Heart left ventricle (tissue), 16 donors: ENCODE results near the gene VAMP2. TPM values are rescaled to one million over a fixed set of nuclear protein-coding genes. Genes with fewer than 3 reads are reported as not detected.

Experiments
- ATAC-seq, 4 donors: fragments of 200-7000 bp; cut with Tn5 transposase; one replicate each; pipeline ENCODE4 v1.9.1; 2020 to 2022; ENCODE audit warnings: moderate library complexity in 4 of 4, mild to moderate bottlenecking in 3 of 4, moderate number of reproducible peaks in 1 of 4
- DNase-seq, 5 donors: peaks; one replicate each; pipeline ENCODE4 v3.0.0-alpha.2; 2020
- H3K27ac ChIP-seq, 12 donors: fragments of 200-600 bp; sonication (generic) in 4 of 12; one replicate each; pipeline versions ENCODE4 v1.5.0 to v1.8.0; 2016 to 2022; ENCODE audit warnings: mild to moderate bottlenecking in 2 of 12
- H3K27me3 ChIP-seq, 9 donors: fragments of 200-600 bp; sonication (generic) in 2 of 9; one replicate each; pipeline versions ENCODE4 v1.5.1 to v1.8.0; 2016 to 2022; ENCODE audit warnings: mild to moderate bottlenecking in 3 of 9
- H3K36me3 ChIP-seq, 9 donors: fragments of 200-600 bp; sonication (generic) in 2 of 9; one replicate each; pipeline versions ENCODE4 v1.5.0 to v1.8.0; 2018 to 2022; ENCODE audit warnings: mild to moderate bottlenecking in 2 of 9
- H3K4me1 ChIP-seq, 12 donors: fragments of 200-600 bp; sonication (generic) in 4 of 12; one replicate each; pipeline versions ENCODE4 v1.5.0 to v1.8.0; 2016 to 2022; ENCODE audit warnings: mild to moderate bottlenecking in 3 of 12
- H3K4me3 ChIP-seq, 12 donors: fragments of 200-600 bp; sonication (generic) in 4 of 12; one replicate each; pipeline versions ENCODE4 v1.5.0 to v1.8.0; 2017 to 2022; ENCODE audit warnings: mild to moderate bottlenecking in 9 of 12, moderate library complexity in 4 of 12
- H3K9me3 ChIP-seq, 12 donors: fragments of 200-600 bp; sonication (generic) in 4 of 12; one replicate each; pipeline versions ENCODE4 v1.5.0 to v1.8.0; 2016 to 2022; ENCODE audit warnings: mild to moderate bottlenecking in 1 of 12
- CTCF ChIP-seq, 12 donors: fragments of 200-600 bp; sonication (generic) in 4 of 12; IDR thresholded peaks; one replicate each; pipeline versions ENCODE4 v1.5.0 to v1.8.0; 2018 to 2022; ENCODE audit warnings: antibody characterized with exemption in 12 of 12, mild to moderate bottlenecking in 5 of 12
- POLR2A ChIP-seq, 2 donors: fragments of 450-650 bp; IDR thresholded peaks; one replicate each; pipeline ENCODE4 v1.6.1; 2017; ENCODE audit warnings: antibody characterized with exemption in 2 of 2, mild to moderate bottlenecking in 2 of 2, moderate library complexity in 2 of 2
- WGBS, 4 donors: extraction: QIAGEN DNeasy Blood & Tissue Kit in 2 of 4; methylation state at CpG; one replicate each; pipeline versions ENCODE4 v1.1.5 to v1.1.7; 2013 to 2018; 5-methylcytosine and 5-hydroxymethylcytosine counted together
- intact Hi-C, 10 donors: fragments of 100-400 bp; cut with DNase I; formaldehyde crosslinking; loops; one replicate each; pipeline versions ENCODE4 v1.11.1 to v1.14.2; 2022
- polyA plus RNA-seq, 2 donors: library from polyadenylated mRNA; stranded (reverse); fragments of 200-250 nt; gene quantifications; one replicate each; pipeline ENCODE4 v1.2.3, GENCODE V29; 2013
- total RNA-seq, 9 donors: library from RNA; depleted of rRNA in 2 of 9; stranded (reverse); fragments of >200 nt in 2 of 9; fragmentation: NEBNext Ultra II Directional in 3 of 9; extraction: Animal tissue kit (Norgen Biotek cat#: 25700) in 3 of 9; gene quantifications; one replicate each; pipeline versions ENCODE4 v1.1.0 to v1.2.4, GENCODE V29; 2016 to 2023
- donor health status: ischemic (EF 13 %, LVEDD 7.1; RV severe dilation, severe dysfunction).
- donor health status: healthy with polysubstance abuse.
- donor health status: DM: no; HTN: yes; CAD: no.
- donor health status: DM: no; HTN: no; CAD: no.
- donor health status: ischemic (EF 25% LVEDD 6.9; RV normal size, moderate dysfunction).
- donor health status: ischemic (EF 25% LVEDD 5.7; RV mildly dilated, moderate dysfunction).
- donor health status: healthy.
- donor health status: DM: yes; HTN: yes; CAD: no.
- donor health status: ischemic (EF 35%, LVEDD 5.7; RV mildly dilated, moderate dysfunction).
- donor health status: nonischemic (EF 11% LVEDD 7.7; RV severe dilation, severe dysfunction).
- donor health status: DM: yes; HTN: yes; CAD: no.
- donor health status: PGD.
- donor health status: ischemic (EF 29% LVEDD 5.4; RV normal size, mild dysfunction).
- donor health status: nonischemic (EF 23%, LVEDD 6.1; RV moderate dilation, normal function).

Gene VAMP2
- total and polyA plus RNA-seq, 11 donors, result 21.5 to 67.2 (median 50.6) TPM

- no peaks in the 10 kb centered on the region for H3K27me3 ChIP-seq
- no peaks in the 10 kb centered on the region for H3K9me3 ChIP-seq
- peak in 1 of 5 donors; percentile 66 for DNase-seq
- H3K4me3 ChIP-seq, result peak overlapping the region; percentile 82 to 100 (median 99)
- 42 to 44% (median 43%) methylated on average over 17 to 19 of the region's 19 CpGs for WGBS, 4 donors
- H3K36me3 ChIP-seq, result peaks cover 0 to 33% (median 22%) of the 10 kb centered on the region in 9 donors
- no peak for ATAC-seq
- H3K27ac ChIP-seq, result peak overlapping the region; percentile 95 to 100 (median 100)
- peaks cover 25 to 68% (median 47%) of the 10 kb centered on the region in 12 donors for H3K4me1 ChIP-seq
- intact Hi-C loops, result loop anchor here in 3 of 10 donors (1.0 to 5.0 kb wide), 2 partner anchors 23 to 39 kb away; partner anchors contain the start of gene HES7 (in 3 of the 3)
- TF ChIP-seq CTCF (IDR thresholded peaks at IDR 0.05), result no peak
- no peak for TF ChIP-seq POLR2A (IDR thresholded peaks at IDR 0.05)
These were observed 1.2 kb downstream of the VAMP2 start for GRCh38 chr17:8161289-8162232.

- peak overlapping the region in 5 of 12 donors; percentile 4 to 99 (median 98) for H3K4me3 ChIP-seq
- H3K27ac ChIP-seq, result peak overlapping the region in 10 of 12 donors; percentile 47 to 100 (median 100)
- no peaks in the 10 kb centered on the region for H3K9me3 ChIP-seq
- no peaks in the 10 kb centered on the region for H3K27me3 ChIP-seq
- H3K36me3 ChIP-seq, result peaks cover 0 to 33% (median 22%) of the 10 kb centered on the region in 9 donors
- H3K4me1 ChIP-seq, result peaks cover 25 to 69% (median 47%) of the 10 kb centered on the region in 12 donors
- intact Hi-C loops, result loop anchor here in 3 of 10 donors (5.0 kb wide), 1 partner anchor 38 kb away; the partner anchor contains the start of gene HES7 (in 3 of the 3)
- WGBS, 4 donors, result 41 to 50% (median 47%) methylated on average over 5 of the region's 5 CpGs
- TF ChIP-seq POLR2A (IDR thresholded peaks at IDR 0.05), result no peak
- no peak for ATAC-seq
- DNase-seq, result peak in 1 of 5 donors; percentile 17
These were observed 2.0 kb downstream of the VAMP2 start for GRCh38 chr17:8160741-8161221.

GRCh38 chr17:8160224-8160577, 2.5 kb downstream of the VAMP2 start:
- ATAC-seq, result no peak
- TF ChIP-seq POLR2A (IDR thresholded peaks at IDR 0.05), result no peak
- TF ChIP-seq CTCF (IDR thresholded peaks at IDR 0.05), result no peak
- peaks cover 0 to 33% (median 22%) of the 10 kb centered on the region in 9 donors for H3K36me3 ChIP-seq
- peaks cover 25 to 74% (median 47%) of the 10 kb centered on the region in 12 donors for H3K4me1 ChIP-seq
- no peak for DNase-seq
- H3K4me3 ChIP-seq, result no peak overlapping the region
- H3K27ac ChIP-seq, result peak overlapping the region in 6 of 12 donors; percentile 47 to 100 (median 100)
- intact Hi-C loops, result loop anchor here in 3 of 10 donors (5.0 kb wide), 1 partner anchor 38 kb away; the partner anchor contains the start of gene HES7 (in 3 of the 3)
- no peaks in the 10 kb centered on the region for H3K9me3 ChIP-seq
- H3K27me3 ChIP-seq, result no peaks in the 10 kb centered on the region
- 54 to 65% (median 58%) methylated on average over 4 of the region's 4 CpGs for WGBS, 4 donors

GRCh38 chr17:8159459-8160223, 3.1 kb downstream of the VAMP2 start:
- ATAC-seq, result no peak

More at GRCh38 chr17:8159459-8160223, 3.1 kb downstream of the VAMP2 start:
- intact Hi-C loops, result loop anchor here in 8 of 10 donors (1.0 to 10.0 kb wide), 6 partner anchors 21 to 315 kb away; partner anchors contain the start of genes HES7 (in 6 of the 8), CYB5D1 (in 1 of the 8), NAA38 (in 1 of the 8) and TMEM88 (in 1 of the 8)
- no peak for TF ChIP-seq CTCF (IDR thresholded peaks at IDR 0.05)
- no peak for TF ChIP-seq POLR2A (IDR thresholded peaks at IDR 0.05)
- H3K9me3 ChIP-seq, result no peaks in the 10 kb centered on the region
- peak overlapping the region in 10 of 12 donors; percentile 78 to 100 (median 96) for H3K27ac ChIP-seq
- H3K4me1 ChIP-seq, result peaks cover 24 to 75% (median 42%) of the 10 kb centered on the region in 12 donors
- peak in 1 of 5 donors; percentile 22 for DNase-seq
- 63 to 78% (median 72%) methylated on average over 4 of the region's 4 CpGs for WGBS, 4 donors
- no peaks in the 10 kb centered on the region for H3K27me3 ChIP-seq
- peaks cover 0 to 33% (median 22%) of the 10 kb centered on the region in 9 donors for H3K36me3 ChIP-seq
- H3K4me3 ChIP-seq, result no peak overlapping the region
